Ovary (tissue), 9 donors: ENCODE data around the gene AKR1B1. TPM values are rescaled to one million over a fixed set of nuclear protein-coding genes. Genes with fewer than 3 reads are reported as not detected.

Experiments
- DNase-seq, 5 donors: peaks; one replicate each; pipeline ENCODE4 v3.0.0-alpha.2; 2019 to 2020
- H3K27ac ChIP-seq, 2 donors: fragments of 200-600 bp; one replicate each; pipeline versions ENCODE4 v1.5.1 to v1.8.0; 2019 to 2022
- H3K27me3 ChIP-seq: fragments of 200-600 bp; one replicate; pipeline ENCODE4 v1.8.0; 2022
- H3K36me3 ChIP-seq: fragments of 200-600 bp; sonication (generic); one replicate; pipeline ENCODE4 v1.5.1; 2019
- H3K4me1 ChIP-seq: one replicate; pipeline ENCODE4 v1.8.1; 2013; ENCODE audit warnings: mild to moderate bottlenecking, moderate library complexity; ENCODE audit not compliant: insufficient read depth
- H3K4me3 ChIP-seq: fragments of 200-600 bp; sonication (generic); one replicate; pipeline ENCODE4 v1.5.1; 2017
- H3K9me3 ChIP-seq, 2 donors: fragments of 200-600 bp in 1 of 2; sonication (generic) in 1 of 2; one replicate each; pipeline versions ENCODE4 v1.5.1 to v1.8.1; 2013 to 2019; ENCODE audit warnings: mild to moderate bottlenecking in 1 of 2, moderate library complexity in 1 of 2
- CTCF ChIP-seq, 3 donors: fragments of 450-650 bp in 2 of 3; fragments of 200-600 bp in 1 of 3; IDR thresholded peaks; one replicate each; pipeline versions ENCODE4 v1.5.1 to v1.8.0; 2016 to 2022; ENCODE audit warnings: antibody characterized with exemption in 3 of 3, mild to moderate bottlenecking in 1 of 3
- EP300 ChIP-seq: sonication (generic); formaldehyde crosslinking; IDR thresholded peaks from one replicate; pipeline ENCODE4 v1.6.1; 2017; ENCODE audit warnings: antibody characterized with exemption
- POLR2A ChIP-seq: fragments of 450-650 bp; IDR thresholded peaks from one replicate; pipeline ENCODE4 v1.6.1; 2017; ENCODE audit warnings: antibody characterized with exemption, mild to moderate bottlenecking, moderate library complexity
- WGBS, 3 donors: extraction: QIAGEN DNeasy Blood & Tissue Kit in 1 of 3; methylation state at CpG; one replicate each; pipeline versions ENCODE4 v1.1.5 to v1.1.7; 2013 to 2017; 5-methylcytosine and 5-hydroxymethylcytosine counted together
- intact Hi-C, 4 donors: fragments of 100-400 bp; cut with DNase I; formaldehyde crosslinking; loops; one replicate each; pipeline versions ENCODE4 v1.11.0 to v1.15.1; 2022 to 2023
- polyA plus RNA-seq, 2 donors: library from polyadenylated mRNA; stranded (reverse); fragments of 200-250 nt in 1 of 2; fragments of 350-450 nt in 1 of 2; fragmentation: Illumina TruSeq in 1 of 2; extraction: RNeasy Lipid Tissue Mini Kit (QIAGEN cat#74804) in 1 of 2; gene quantifications; one replicate each; pipeline ENCODE4 v1.2.3, GENCODE V29; 2013 to 2014
- total RNA-seq, 7 donors: library from RNA; depleted of rRNA in 2 of 7; stranded (reverse); fragments of >200 nt in 2 of 7; fragmentation: NEBNext Ultra II Directional in 3 of 7; extraction: Animal tissue kit (Norgen Biotek cat#: 25700) in 3 of 7; gene quantifications; one replicate each; pipeline versions ENCODE4 v1.1.0 to v1.2.4, GENCODE V29; 2016 to 2023
- donor health status: DM: no; HTN: no; CAD: no; lungs with moderate emphysema.
- donor health status: DM: no; HTN: no; CAD: no.
- donor health status: Bipolar disorder and iron deficiency.
- donor health status: DM: yes; HTN: yes; CAD: no.
- donor health status: DM: no; HTN: no; CAD: no.
- donor health status: DM: yes; HTN: yes; CAD: no.

The AKR1B1 gene
- total and polyA plus RNA-seq, 9 donors = 39.3 to 133 (median 80.8) TPM

GRCh38 chr7:134422638-134423037 is 36.3 kb downstream of the AKR1B1 start:
- intact Hi-C loops = no loop called here
- 36 to 48% (median 44%) methylated on average over 4 of the region's 4 CpGs for WGBS, 3 donors
- Histone ChIP-seq H3K27ac (no peak overlapping the region), H3K27me3 (no peaks in the 10 kb centered on the region), H3K4me3 (no peak overlapping the region), H3K36me3 (no peaks in the 10 kb centered on the region), H3K4me1 (no peaks in the 10 kb centered on the region), H3K9me3 (no peaks in the 10 kb centered on the region)
- TF ChIP-seq CTCF (IDR thresholded peaks at IDR 0.05) = no peak
- TF ChIP-seq EP300 = no peak
- TF ChIP-seq POLR2A = no peak
- no peak for DNase-seq

- no peak overlapping the region for H3K27ac ChIP-seq
- TF ChIP-seq POLR2A = no peak
- TF ChIP-seq CTCF (IDR thresholded peaks at IDR 0.05) = no peak
- TF ChIP-seq EP300 = no peak
- intact Hi-C loops = no loop called here
- H3K27me3 ChIP-seq = no peaks in the 10 kb centered on the region
- no peaks in the 10 kb centered on the region for H3K36me3 ChIP-seq
- H3K9me3 ChIP-seq = no peaks in the 10 kb centered on the region
- DNase-seq = no peak
- no peaks in the 10 kb centered on the region for H3K4me1 ChIP-seq
- no peak overlapping the region for H3K4me3 ChIP-seq
- 67 to 73% (median 70%) methylated on average over 3 of the region's 3 CpGs for WGBS, 3 donors
Measured at GRCh38 chr7:134422008-134422407, 36.9 kb downstream of the AKR1B1 start.

- H3K4me3 ChIP-seq = no peak overlapping the region
- DNase-seq = no peak
- intact Hi-C loops = no loop called here
- H3K27me3 ChIP-seq = no peaks in the 10 kb centered on the region
- TF ChIP-seq CTCF (IDR thresholded peaks at IDR 0.05) (peak in 1 of 3 donors; percentile 28), EP300 (no peak)
- H3K27ac ChIP-seq = no peak overlapping the region
- no peaks in the 10 kb centered on the region for H3K36me3 ChIP-seq
- H3K4me1 ChIP-seq = no peaks in the 10 kb centered on the region
- WGBS, 3 donors = 23 to 41% (median 30%) methylated on average over 8 of the region's 8 CpGs
- no peaks in the 10 kb centered on the region for H3K9me3 ChIP-seq
Measured at GRCh38 chr7:134420424-134421125, 38.3 kb downstream of the AKR1B1 start.

- no peaks in the 10 kb centered on the region for H3K9me3 ChIP-seq
- no peak overlapping the region for H3K4me3 ChIP-seq
- H3K27me3 ChIP-seq = no peaks in the 10 kb centered on the region
- H3K36me3 ChIP-seq = no peaks in the 10 kb centered on the region
- H3K4me1 ChIP-seq = no peaks in the 10 kb centered on the region
- intact Hi-C loops = no loop called here
- WGBS, 3 donors = 51 to 59% (median 52%) methylated on average over 3 of the region's 3 CpGs
- no peak for DNase-seq
- H3K27ac ChIP-seq = no peak overlapping the region
- no peak for TF ChIP-seq EP300
- TF ChIP-seq CTCF (IDR thresholded peaks at IDR 0.05) = no peak
- no peak for TF ChIP-seq POLR2A
Measured at GRCh38 chr7:134419875-134420274, 39.0 kb downstream of the AKR1B1 start.
